Measurements from ENCODE around the gene ZNF264.

ZNF264 gene

DNA sequence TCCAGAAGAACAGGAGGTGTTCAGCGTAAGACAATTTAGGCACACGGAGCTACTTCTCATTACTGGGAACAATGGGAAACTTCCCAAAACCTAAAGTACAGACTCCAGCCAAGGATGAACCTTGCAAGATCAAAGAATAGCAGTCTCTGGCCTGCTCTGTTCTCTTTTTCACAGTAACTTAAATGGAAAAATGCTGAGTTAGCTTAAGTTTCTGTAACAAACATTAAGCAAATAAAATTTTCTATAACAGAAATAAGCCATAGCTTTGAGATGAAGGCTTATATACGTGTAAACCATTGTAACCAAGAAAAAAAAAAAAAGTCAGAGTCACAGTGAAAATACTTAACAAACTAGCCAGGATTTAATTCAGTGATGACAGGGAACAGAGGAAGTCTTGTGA is 70.7 kb downstream of the ZNF264 start:
- Mint-ChIP-seq H3K27me3 (no peaks in the 10 kb centered on the region), H3K4me3 (no peak overlapping the region), H3K27ac (no peak overlapping the region), H3K4me1 (ENCODE audit: low read depth in 2 of 2) (peaks cover 2 to 10% of the 10 kb centered on the region in 2 donors), H3K36me3 (ENCODE audit: insufficient read depth) (peaks cover 11% of the 10 kb centered on the region), H3K9me3 (peaks cover 0 to 2% of the 10 kb centered on the region in 2 donors)
- DNase-seq (no peak), ATAC-seq (replicated peaks) (no peak)

DNA sequence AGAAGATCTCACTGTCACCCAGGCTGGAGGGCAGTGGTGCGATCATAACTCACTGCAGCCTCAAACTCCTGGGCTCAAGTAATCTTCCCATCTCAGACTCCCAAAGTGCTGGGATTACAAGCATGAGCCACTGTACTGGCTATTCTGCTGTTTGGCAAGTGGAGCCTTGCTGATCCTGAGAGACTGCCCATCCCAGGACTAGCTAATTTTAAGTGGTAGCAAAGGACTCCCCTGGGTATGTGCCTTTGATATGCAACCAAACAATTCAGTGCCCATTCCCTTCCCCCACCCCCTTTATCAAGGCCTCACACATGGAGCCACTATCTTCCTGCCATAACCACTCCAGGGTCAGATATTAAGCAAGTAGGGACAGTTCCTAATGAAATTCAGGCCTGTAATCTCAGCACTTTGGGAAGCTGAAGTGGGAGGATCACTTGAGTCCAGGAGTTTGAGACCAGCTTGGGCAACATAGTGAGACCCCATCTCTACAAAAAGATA is 72.0 kb downstream of the ZNF264 start:
- peaks cover 0 to 2% of the 10 kb centered on the region in 2 donors for H3K9me3 Mint-ChIP-seq
- ATAC-seq (replicated peaks) (no peak), DNase-seq (no peak)
- H3K27me3 Mint-ChIP-seq: no peaks in the 10 kb centered on the region
- peaks cover 2 to 10% of the 10 kb centered on the region in 2 donors for H3K4me1 Mint-ChIP-seq (ENCODE audit: low read depth in 2 of 2)
- H3K4me3 Mint-ChIP-seq: no peak overlapping the region
- H3K27ac Mint-ChIP-seq: no peak overlapping the region
- H3K36me3 Mint-ChIP-seq (ENCODE audit: insufficient read depth): peaks cover 6% of the 10 kb centered on the region

DNA sequence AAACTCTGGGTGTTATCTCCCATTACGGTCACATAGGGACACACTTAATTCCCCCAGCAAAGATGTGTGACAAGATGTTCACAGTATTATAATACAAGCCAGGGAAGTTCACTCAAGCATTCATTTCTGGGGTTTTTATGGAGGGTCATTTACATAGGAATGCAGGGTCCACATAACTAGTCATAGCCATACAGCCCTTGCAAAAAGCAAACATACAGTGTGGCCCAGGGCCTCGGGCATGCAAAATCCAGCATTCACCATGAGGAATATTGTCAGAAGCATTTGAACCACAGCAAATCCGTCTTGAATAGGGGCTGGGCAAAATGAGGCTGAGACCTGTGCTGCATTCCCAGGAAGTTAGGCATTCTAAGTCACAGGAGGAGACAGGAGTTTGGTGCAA is 76.0 kb downstream of the ZNF264 start:
- Mint-ChIP-seq H3K4me1 (ENCODE audit: low read depth in 2 of 2) (no peaks in the 10 kb centered on the region), H3K36me3 (ENCODE audit: insufficient read depth) (peaks cover 3% of the 10 kb centered on the region), H3K27me3 (no peaks in the 10 kb centered on the region), H3K4me3 (no peak overlapping the region), H3K27ac (no peak overlapping the region), H3K9me3 (no peaks in the 10 kb centered on the region)
- DNase-seq (no peak), ATAC-seq (replicated peaks) (no peak)

DNA sequence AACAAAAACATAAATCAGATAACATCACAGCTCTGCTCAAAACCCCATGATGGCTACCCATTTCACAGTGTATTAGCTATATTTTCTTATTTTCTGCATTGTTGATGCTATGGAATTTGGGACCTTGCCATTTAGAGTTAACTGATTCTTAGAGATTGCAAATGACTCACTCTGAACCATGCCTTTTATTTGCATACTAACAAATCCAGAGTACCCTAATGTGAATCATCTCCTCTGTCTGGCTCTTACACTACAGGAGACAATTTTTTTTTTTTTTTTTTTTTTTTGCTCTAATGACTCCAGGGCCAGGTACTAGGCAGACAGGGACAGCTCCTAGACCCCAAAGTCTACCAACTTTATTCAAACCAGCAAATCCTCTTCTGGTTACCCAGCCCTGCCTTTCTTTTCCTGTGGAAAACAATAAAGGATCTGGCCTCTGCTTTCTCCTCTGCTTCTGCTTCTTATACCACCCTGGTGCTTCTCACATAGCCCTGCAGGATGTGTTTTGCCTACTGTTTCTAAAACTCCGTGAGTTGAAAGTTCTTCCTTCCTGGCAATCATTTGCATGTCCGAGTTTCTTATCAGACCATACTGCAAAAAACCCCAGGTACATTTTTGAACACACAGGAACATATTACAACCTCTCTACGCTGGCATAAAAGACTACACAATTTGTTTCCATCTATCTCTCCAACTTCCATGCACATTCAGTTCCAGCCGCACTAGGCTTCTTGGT is 78.4 kb downstream of the ZNF264 start:
- Mint-ChIP-seq H3K27me3 (no peaks in the 10 kb centered on the region), H3K9me3 (no peaks in the 10 kb centered on the region), H3K27ac (no peak overlapping the region), H3K36me3 (ENCODE audit: insufficient read depth) (peaks cover 3% of the 10 kb centered on the region), H3K4me3 (no peak overlapping the region), H3K4me1 (ENCODE audit: low read depth in 2 of 2) (no peaks in the 10 kb centered on the region)
- no peak for DNase-seq
- ATAC-seq (replicated peaks): no peak

DNA sequence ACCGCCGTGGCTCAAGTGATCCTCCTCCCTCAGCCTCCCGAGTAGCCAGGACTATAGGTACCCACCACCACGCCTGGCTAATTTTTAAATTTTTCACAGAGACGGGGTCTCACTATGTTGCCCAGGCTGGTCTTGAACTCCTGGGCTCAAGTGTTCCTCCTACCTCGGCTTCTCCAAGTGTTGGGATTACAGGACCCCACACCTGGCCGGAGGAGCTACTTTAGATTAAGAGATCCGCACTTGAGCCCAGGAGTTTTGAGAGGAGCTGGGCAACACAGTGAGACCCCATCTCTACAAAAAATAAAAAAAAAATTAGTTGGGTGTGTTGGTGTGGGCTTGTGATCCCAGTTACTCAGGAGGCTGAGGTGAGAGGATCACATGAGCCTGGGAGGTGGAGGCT is 80.0 kb downstream of the ZNF264 start:
- no peaks in the 10 kb centered on the region for H3K27me3 Mint-ChIP-seq
- peaks cover 3% of the 10 kb centered on the region for H3K36me3 Mint-ChIP-seq (ENCODE audit: insufficient read depth)
- no peaks in the 10 kb centered on the region for H3K4me1 Mint-ChIP-seq (ENCODE audit: low read depth in 2 of 2)
- H3K27ac Mint-ChIP-seq: no peak overlapping the region
- no peaks in the 10 kb centered on the region for H3K9me3 Mint-ChIP-seq
- no peak overlapping the region for H3K4me3 Mint-ChIP-seq
- ATAC-seq (replicated peaks) (no peak), DNase-seq (no peak)

Data from effector memory CD8-positive, alpha-beta T cell (primary cell).